Activated effector memory CD4-positive, alpha-beta T cell treated with Interleukin-2 at 50 U/mL for 16 hours (primary cell): ENCODE data around the gene MTG1.
"Not testable (repeated sequence)": the region's sequence is repeated elsewhere in the genome, so short reads cannot be mapped to it uniquely, and the experiment has no call there.

Experiments
- DNase-seq: peaks from one replicate; pipeline ENCODE4 v3.0.0-alpha.2; 2020

The MTG1 gene

DNA sequence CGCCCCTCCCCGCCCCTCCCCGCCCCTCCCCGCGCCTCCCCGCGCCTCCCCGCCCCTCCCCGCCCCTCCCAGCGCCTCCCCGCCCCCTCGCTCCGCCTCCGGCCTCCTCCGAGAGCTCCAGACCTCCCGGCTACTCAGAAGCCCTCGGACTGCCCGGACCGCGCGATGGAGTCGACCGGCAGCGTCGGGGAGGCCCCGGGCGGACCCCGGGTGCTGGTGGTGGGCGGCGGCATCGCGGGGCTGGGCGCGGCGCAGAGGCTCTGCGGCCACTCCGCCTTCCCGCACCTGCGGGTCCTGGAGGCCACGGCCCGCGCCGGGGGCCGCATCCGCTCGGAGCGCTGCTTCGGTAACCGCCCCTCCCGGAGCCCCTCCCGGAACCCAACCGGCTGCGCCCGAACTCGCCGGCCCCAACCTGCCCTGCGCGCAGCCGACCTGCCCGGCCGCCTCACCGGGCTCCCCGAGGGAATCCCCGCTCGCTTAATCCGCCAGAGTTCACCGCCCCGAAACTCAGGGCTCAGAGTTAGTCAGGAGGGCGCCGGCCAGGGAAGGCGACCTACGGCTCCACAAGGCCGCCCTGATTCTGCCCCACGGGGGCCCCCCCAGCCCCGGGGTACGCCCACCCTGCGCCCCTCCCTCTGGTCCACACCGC, 14.7 kb upstream of the MTG1 start, which contains the start of gene PAOX:
TSS of gene PAOX (plus strand) at position 111 of the 649 bp plus-strand sequence. CDS start at position 166, 55 bp downstream.
- DNase-seq = peak; percentile 46

DNA sequence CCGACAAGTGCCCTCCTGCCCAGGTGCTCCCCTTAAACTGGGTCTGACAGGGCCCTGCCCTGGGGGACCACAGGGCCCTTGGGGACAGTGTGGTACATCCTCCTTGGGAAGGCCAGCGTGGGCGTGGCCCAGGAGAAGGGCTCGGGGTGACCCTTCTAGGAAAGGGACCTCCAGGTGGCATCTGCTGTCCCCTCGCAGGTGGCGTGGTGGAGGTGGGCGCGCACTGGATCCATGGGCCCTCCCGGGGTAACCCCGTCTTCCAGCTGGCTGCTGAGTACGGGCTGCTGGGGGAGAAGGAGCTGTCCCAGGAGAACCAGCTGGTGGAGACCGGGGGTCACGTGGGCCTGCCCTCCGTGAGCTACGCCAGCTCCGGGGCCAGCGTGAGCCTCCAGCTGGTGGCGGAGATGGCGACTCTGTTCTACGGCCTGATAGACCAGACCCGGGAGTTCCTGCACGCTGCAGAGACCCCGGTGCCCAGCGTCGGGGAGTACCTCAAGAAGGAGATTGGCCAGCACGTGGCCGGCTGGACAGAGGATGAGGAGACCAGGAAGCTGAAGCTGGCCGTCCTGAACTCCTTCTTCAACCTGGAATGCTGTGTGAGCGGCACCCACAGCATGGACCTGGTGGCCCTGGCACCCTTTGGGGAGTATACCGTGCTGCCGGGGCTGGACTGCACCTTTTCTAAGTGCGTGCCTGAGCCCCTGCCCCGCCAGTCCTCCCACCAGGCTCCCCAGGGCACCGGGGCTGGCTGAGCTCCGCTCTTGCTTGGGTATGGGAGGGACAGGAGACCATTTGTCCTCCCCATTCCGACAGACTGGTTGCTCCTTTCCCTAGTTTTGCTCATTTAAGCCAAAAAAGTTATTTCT, 13.9 kb upstream of the MTG1 start:
- no peak for DNase-seq

GRCh38 chr10:133381036-133381435, 12.9 kb upstream of the MTG1 start:
- DNase-seq = no peak

GRCh38 chr10:133383551-133383950, 10.4 kb upstream of the MTG1 start:
- DNase-seq = no peak

GRCh38 chr10:133384071-133384470, 9.9 kb upstream of the MTG1 start:
- no peak for DNase-seq

DNA sequence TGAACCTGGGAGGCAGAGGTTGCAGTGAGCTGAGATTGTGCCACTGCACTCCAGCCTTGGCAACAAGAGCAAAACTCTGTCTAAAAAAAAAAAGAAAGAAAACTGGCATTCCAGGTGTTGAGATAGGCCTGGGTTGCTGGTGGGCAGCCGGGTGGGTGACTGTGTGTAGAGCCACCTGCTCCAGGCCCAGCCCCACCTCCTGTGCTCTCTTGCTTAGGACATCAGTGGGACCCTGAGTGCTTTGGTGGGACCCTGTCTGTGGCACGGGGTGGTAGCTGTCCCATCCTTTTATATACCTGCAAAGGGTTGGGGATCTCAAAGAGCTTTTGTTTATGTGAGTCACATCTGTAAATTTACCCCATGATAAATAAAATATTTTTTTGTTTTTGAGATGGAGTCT, 8.7 kb upstream of the MTG1 start:
- DNase-seq = no peak

- not testable (repeated sequence) for DNase-seq
Observed at GRCh38 chr10:133386951-133387350, 7.0 kb upstream of the MTG1 start.

DNA sequence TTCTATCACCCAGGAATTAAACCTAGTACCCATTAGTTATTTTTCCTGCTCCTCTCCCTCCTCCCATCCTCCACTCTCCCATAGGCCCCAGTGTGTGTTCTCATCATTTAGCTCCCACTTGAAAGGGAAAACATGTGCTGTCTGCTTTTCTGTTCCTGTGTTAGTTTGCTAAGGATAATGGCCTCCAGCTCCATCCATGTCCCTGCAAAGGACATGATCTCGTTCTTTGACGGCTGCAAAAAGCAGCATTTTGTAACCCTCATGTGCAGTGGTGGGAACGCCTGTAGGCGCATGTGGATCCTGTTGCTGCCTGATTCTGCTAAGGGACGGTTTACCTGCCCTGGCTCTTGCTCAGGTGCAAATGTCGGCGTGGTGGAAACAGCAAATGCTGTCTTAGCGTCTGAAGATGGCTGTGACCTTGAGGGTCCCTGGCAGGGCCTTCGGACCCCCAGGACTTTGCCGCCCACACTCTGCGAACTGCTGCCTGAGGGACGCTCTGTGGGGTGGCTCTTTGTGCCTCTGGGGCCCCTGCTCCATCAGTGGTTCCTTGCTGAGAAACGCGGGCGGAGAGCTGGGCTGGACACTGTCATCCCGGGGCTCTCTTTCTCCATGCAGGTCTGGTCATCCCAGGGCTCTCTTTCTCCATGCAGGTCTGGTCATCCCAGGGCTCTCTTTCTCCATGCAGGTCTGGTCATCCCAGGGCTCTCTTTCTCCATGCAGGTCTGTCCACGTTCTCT, 5.6 kb upstream of the MTG1 start:
- no peak for DNase-seq

GRCh38 chr10:133388973-133389818, 4.8 kb upstream of the MTG1 start:
- peak; percentile 27 for DNase-seq

DNA sequence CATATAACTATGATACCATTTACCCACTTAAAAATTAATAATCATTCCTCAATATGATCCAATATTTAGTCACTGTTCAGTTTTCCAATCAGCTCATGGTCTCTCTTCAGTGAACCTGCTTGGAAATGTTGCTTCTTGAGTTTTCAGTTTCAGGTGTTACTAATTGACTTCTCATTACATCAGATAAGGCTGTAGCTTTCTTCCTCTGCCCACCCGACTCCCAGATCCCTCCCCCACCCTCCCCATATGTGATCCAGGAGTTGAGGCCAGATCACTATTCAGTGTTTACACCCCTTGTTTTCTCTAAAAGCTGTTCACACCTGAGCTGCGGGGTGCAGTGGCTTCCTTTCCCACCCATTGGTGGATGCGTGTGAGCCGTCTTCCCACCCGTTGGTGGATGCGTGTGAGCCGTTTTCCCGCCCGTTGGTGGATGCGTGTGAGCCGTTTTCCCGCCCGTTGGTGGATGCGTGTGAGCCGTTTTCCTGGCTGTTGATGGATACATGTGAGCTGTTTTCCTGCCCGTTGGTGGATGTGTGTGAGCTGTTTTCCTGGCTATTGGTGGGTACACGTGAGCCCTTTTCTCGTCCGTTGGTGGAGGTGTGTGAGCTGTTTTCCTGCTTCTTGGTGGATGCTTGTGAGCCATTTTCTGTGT, 3.2 kb upstream of the MTG1 start:
- DNase-seq = no peak

DNA sequence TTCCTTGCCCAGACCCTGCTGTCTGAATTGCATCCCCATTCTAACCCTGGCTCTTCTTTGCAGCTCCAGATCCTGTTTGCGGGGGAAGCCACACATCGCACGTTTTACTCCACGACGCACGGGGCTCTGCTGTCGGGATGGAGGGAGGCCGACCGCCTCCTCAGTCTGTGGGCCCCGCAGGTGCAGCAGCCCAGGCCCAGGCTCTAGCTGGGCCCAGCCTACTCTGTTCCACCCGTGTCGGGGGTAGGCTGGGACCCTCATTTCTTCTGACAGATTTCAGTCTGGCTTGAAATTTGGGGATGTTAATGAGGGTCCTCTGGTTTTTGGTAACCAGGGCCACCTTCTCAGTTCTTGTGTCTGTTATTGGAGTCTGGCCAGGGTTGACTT, 2.7 kb upstream of the MTG1 start:
- DNase-seq = no peak

- DNase-seq = no peak
Observed at GRCh38 chr10:133391761-133392518, 2.0 kb upstream of the MTG1 start.

DNA sequence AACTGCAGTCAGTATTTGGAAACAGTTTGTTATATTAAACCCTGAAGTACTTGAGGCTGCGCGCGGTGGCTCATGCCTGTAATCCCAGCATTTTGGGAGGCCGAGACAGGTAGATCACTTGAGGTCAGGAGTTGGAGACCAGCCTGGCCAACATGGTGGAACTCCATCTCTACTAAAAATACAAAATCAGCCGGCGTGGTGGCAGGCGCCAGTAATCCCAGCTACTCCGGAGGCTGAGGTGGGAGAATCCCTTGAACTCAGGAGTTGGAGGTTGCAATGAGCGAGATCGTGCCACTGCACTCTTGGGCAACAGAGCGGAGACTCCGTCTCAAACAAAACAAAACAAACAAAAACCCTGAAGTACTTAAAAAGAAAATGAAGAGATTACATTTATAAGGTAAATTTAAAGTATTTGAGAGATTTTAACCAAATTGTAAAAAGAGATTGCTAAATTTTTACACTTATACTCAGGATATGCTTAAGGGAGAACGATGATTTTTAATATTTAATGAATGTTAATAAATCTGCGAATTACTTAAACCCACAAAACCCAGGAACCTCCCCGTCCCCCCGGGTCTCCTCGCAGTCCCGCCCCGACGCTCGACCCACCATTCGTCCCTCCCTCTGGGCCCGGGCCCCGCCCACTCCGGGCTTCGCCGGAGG, 425 bp upstream of the MTG1 start:
- no peak for DNase-seq

- DNase-seq = no peak
Observed at GRCh38 chr10:133394801-133395221, 854 bp downstream of the MTG1 start.

GRCh38 chr10:133396035-133396624, 2.2 kb downstream of the MTG1 start:
- no peak for DNase-seq

DNA sequence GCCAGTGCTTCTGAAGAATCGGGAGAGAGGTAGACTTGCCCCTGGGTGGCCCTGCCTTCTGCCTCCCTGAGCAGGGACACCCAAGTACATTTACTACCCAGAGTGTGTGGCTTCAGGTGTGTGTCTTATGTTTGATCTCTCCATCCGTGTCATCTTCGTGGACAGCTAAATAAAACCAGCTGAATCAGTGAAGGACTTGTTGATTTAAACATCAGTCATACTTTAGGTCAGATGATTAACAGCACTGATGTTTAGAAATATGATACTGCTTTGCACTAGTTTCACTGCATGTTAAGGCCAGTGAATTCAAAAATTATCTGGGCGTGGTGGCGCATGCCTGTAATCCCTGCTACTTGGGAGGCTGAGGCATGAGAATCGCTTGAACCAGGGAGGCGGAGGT, 4.0 kb downstream of the MTG1 start:
- no peak for DNase-seq

DNA sequence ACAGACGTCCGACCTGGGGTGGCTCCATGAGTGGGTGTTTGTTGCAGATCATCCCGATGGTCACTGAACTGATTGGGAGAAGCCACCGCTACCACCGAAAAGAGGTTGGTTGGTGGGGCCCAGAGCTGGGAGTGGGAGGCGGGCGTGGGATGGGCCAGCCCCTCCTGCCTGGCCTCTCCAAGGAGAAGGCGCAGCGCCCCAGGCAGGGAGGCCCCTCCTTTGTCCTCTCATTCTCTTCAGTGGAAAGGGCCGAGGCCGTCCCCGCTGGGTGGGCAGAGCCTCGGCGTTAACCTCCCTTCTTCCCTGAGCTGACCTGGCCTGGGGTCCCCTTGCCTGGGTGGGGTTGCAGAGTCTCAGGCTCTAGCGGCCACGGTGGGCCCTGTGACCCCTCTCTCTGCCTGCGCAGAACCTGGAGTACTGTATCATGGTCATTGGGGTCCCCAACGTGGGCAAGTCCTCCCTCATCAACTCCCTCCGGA, 5.2 kb downstream of the MTG1 start:
- no peak for DNase-seq

DNA sequence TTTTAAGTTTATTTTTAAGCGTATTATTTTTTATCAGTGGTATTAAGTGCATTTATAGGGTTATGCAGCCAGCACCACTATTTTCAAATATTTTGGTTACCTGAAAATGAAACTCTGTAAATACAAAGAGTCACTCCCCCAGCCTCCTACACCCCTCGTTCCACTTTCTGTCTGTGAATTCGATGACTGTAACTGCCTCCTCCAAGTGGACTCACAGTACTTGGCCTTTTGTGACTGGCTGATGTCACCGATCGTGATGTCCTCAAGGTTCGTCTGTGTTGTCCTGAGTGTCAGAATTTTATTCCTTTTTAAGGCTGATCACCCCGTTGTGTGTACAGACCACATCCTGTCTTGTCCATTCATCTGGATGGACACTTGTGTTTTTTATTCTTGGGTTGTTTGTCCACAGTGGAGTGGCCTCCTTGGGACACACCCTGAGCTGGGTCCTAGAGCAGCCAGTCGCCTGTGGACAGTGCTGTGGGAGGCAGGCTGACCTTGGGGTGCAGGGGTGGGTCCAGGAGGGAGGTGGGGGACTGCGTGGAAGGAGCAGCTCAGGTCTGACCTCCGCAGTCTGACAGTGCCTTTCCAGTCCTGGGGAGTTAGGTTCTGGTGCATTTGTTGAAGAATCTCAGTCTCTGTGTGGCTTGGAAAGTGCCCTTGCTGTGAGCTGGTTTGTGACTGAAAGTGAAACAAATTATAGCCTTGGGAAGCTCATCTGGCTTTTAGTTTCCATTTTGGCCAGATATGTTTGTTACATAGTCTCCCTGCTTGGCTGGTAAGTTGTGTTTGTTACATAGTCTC, 6.9 kb downstream of the MTG1 start:
- no peak for DNase-seq

- no peak for DNase-seq
Observed at GRCh38 chr10:133401500-133401899, 7.5 kb downstream of the MTG1 start.
